GM10248 (cell line): Measurements from ENCODE around the gene PUSL1.

ENCODE experiments used
- CTCF ChIA-PET: fragments of 300-600 bp; sonication (Branson Sonifier 250); formaldehyde crosslinking; extraction: SDS; loops from one replicate; lab custom pipeline; 2021; ENCODE audit warnings: antibody characterized with exemption; lab: Yijun Ruan, JAX
- POLR2A ChIA-PET: fragments of 350-650 bp; sonication (Branson Sonifier 250); formaldehyde crosslinking; extraction: SDS; loops from one replicate; lab custom pipeline; 2020; ENCODE audit warnings: antibody characterized with exemption; lab: Yijun Ruan, JAX
- DNase-seq: peaks from one replicate; pipeline ENCODE4 v3.0.0; 2012; ENCODE audit errors: extremely low spot score
- TF ChIP-seq, protein P1 (sequence below): IDR thresholded peaks from 2 replicates; pipeline ENCODE4 v1.5.1; 2012; ENCODE audit warnings: mild to moderate bottlenecking, low read depth; ENCODE audit errors: extremely low read depth, missing control alignments, control extremely low read depth

The PUSL1 gene

DNA sequence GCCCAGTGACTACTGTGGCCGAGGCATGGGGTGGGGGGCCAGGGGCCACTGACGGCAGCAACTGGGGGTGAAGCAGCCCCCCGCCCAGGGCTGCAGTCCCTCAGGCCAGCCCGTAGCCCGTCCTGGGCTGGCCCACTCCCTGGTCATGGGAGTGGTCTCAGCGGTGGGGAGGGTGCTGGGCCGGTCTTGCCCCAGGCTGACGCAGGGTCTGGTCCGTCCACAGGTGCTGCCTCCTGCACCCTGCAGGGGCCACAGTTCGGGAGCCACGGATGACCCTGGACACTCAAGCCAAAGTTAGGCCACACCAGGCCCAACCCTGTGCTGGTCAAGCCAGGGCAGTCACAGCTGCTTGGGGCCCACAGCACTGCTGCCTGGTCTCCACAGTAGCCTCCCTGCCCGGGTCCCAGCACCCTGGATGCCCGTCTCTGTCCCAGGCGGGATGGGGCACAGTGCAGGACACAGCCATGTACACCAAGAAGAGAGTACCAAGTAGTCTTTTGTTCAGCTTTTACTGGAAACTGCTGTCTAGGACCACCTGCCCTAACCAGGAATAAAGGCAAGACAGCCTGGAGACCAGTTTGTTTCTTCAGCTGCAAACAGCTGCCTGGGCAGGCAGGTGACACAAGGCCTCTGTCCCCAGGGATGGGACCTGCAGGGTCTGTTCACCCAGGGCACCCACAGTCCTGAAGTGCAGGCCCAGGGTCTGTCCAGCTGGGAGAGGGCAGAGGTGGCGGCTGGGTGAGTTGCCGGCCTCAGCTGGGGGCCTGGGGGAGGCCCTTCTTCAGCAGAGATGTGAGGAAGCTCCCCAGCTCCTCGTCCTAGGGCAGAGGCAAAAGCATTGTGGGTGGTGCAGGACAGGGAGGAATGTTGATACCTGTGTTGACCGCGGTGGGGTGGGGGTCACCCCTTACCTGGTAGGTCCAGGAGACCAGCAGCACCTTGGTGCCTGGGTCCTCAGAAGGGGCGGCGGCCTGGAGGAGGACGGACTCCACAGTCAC, 3.0 kb downstream of the PUSL1 start:
- no peak for DNase-seq
- ChIA-PET CTCF (interaction anchor here (1.4 to 2.1 kb wide), 2 partner anchors 9 to 11 kb away, joined by 4 to 7 read pairs; no protein-coding TSS in a partner anchor), POLR2A (interaction anchor here (0.7 kb wide), 1 partner anchor 10 kb away, joined by 4 read pairs; no protein-coding TSS in a partner anchor)
- TF ChIP-seq, protein P1, sequence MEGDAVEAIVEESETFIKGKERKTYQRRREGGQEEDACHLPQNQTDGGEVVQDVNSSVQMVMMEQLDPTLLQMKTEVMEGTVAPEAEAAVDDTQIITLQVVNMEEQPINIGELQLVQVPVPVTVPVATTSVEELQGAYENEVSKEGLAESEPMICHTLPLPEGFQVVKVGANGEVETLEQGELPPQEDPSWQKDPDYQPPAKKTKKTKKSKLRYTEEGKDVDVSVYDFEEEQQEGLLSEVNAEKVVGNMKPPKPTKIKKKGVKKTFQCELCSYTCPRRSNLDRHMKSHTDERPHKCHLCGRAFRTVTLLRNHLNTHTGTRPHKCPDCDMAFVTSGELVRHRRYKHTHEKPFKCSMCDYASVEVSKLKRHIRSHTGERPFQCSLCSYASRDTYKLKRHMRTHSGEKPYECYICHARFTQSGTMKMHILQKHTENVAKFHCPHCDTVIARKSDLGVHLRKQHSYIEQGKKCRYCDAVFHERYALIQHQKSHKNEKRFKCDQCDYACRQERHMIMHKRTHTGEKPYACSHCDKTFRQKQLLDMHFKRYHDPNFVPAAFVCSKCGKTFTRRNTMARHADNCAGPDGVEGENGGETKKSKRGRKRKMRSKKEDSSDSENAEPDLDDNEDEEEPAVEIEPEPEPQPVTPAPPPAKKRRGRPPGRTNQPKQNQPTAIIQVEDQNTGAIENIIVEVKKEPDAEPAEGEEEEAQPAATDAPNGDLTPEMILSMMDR: no peak

DNA sequence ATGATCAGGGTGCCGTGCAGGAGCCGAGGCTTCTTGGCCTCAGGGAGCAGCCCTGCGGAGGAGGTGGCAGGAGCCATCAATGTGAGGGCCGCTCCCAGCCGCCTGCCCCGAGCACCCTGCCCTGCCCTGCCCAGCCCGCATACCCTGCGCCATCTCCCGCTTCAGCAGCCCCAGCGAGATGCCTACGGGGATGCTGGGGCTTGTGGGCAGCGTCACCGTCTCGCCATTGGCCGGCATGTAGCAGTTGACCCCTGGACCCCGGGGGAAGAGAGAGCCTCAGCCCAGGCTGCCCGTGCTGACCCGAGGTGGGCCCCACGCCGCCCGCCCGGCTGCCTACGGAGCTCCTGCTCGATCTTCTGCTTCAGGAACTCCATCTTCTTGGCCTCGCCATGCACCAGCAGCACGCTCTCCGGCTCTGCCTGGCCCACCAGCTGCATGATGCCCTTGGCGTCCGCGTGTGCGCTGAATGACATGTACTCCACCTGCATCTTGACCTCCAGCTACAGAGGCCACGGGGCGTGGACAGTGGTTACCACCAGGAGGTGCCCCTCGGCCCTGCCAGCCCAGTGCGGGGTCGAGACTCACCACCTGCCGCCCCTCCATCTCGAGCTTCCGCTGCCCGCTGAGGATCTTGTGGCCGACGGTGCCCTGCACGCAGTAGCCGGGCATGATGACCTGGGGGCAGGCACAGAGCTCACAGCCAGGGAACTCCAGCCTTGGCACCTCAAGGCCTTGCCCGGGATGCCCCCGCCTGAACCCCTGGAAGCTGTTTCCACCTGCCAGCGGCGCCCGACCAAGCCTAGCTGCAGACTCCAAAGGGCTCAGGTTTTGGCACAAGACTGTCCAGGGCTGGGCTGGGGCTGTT, 4.3 kb downstream of the PUSL1 start:
- POLR2A ChIA-PET: no interaction called here
- CTCF ChIA-PET: interaction anchor here (0.7 kb wide), 1 partner anchor 21 kb away, joined by 3 read pairs; no protein-coding TSS in a partner anchor
- TF ChIP-seq, protein P1: no peak
- no peak for DNase-seq

DNA sequence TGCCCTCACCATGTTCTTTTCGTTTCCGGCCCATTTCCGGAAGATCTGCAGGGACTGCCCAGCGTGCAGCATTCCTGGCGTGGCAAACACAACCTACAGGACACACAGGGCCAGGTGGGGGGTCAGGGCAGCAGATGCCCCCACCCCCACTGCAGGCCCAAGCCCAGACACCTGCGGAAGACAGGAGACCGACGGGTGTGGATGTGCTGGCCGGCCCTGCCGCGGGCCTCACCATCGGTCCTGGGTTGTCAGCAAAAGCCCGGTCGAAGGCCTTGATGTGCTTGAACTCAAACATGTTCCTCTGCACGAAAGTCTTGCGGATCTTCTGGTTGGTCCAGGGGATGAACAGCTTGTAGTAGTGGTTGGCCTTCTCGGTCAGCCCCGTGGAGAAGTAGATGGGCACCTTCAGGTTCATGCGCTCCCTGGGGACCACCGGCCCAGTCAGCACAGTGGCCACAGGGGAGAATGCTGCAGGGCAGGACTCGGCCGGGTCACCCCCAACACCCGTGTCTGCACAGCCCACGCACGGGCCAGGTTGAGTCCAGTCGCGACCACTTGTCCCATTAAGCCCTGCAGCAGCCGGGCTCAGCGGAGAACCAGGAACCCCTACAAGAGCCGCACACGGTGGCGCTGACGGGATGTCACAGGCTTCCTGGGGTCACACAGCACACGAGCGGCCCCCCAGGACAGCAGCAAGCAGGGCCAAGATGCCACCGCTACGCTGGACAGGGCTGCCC, 5.3 kb downstream of the PUSL1 start:
- ChIA-PET CTCF (interaction anchor here (0.7 to 1.5 kb wide), 2 partner anchors 22 to 58 kb away, joined by 3 to 4 read pairs; no protein-coding TSS in a partner anchor), POLR2A (no interaction called here)
- TF ChIP-seq, protein P1: no peak
- no peak for DNase-seq

- CTCF ChIA-PET: interaction anchor here (1.5 kb wide), 1 partner anchor 57 kb away, joined by 4 read pairs; no protein-coding TSS in a partner anchor
- TF ChIP-seq, protein P1: no peak
- POLR2A ChIA-PET: no interaction called here
- DNase-seq: no peak
These were observed 5.8 kb downstream of the PUSL1 start for GRCh38 chr1:1314237-1314586.

DNA sequence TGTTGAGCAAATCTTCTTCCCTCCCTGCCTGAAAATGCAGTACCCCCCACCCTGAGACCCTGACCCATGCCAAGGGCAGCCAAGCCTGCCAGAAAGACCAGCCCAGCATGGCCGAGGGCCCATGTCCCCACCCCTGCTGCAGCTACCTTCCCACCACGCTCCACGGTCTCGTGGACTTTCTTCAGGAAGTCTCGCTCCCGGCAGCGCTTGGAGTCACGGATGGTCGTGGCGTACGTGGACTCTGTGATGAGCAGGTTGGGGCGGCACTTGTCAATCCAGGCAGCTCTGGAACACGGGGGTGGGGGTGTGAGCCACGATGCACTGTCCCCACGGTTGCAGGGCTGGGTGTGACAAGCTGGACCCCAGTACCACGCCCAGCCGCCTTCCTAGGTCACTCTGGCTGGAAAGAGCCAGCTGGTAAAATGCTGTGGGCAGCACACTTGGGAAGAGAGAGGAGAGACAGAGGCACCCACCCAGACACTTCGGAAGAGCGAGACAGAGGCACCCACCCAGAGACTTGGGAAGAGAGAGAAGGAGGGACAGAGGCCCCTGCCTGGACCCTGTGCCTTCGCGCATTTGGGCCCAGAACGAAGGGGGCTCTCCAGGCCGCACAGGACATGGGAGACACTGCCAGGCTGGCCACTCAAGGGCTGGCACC, 6.4 kb downstream of the PUSL1 start:
- TF ChIP-seq, protein P1: no peak
- ChIA-PET CTCF (interaction anchor here (1.5 kb wide), 1 partner anchor 57 kb away, joined by 4 read pairs; no protein-coding TSS in a partner anchor), POLR2A (no interaction called here)
- no peak for DNase-seq
